K562 (cell line): Measurements from ENCODE around the gene GNS.

Experiments used
- BHLHE40 ChIP-seq: IDR thresholded peaks from 2 replicates; pipeline ENCODE4 v1.6.1; 2011; ENCODE audit warnings: low read length, improper control_type of control experiment
- JUN ChIP-seq, 2 experiments: sonication (generic) in 1 of 2; formaldehyde crosslinking in 1 of 2; IDR thresholded peaks; 2 replicates each; pipeline versions ENCODE4 v1.6.1 to v1.8.0; 2012 to 2022; ENCODE audit warnings: borderline replicate concordance in 2 of 2, mild to moderate bottlenecking in 2 of 2, improper control_type of control experiment in 1 of 2, low read depth in 1 of 2, low read length in 1 of 2, missing genetic modification reagents in 1 of 2
- JUNB ChIP-seq: fragments of 450-650 bp; formaldehyde crosslinking; conservative IDR thresholded peaks from 2 replicates; pipeline ENCODE4 v1.4.0; 2020; ENCODE audit warnings: mild to moderate bottlenecking
- TAF1 ChIP-seq: IDR thresholded peaks from 2 replicates; pipeline ENCODE4 v1.6.1; 2011; ENCODE audit warnings: mild to moderate bottlenecking, low read length, moderate library complexity; ENCODE audit not compliant: insufficient read depth, control insufficient read depth, severe bottlenecking; ENCODE audit errors: extremely low read depth
- ZNF212 ChIP-seq: fragments of 450-650 bp; formaldehyde crosslinking; IDR thresholded peaks from 2 replicates; pipeline ENCODE4 v1.4.0; 2020; ENCODE audit warnings: mild to moderate bottlenecking
- TF ChIP-seq, protein P1 (sequence below), 3 experiments: IDR thresholded peaks in 2 of 3; conservative IDR thresholded peaks in 1 of 3; 2 replicates each; pipeline ENCODE4 v1.5.1; 2011 to 2012; ENCODE audit warnings: low read length in 3 of 3, mild to moderate bottlenecking in 3 of 3, control low read depth in 2 of 3, improper control_type of control experiment in 1 of 3, inconsistent platforms in 1 of 3, low read depth in 1 of 3, mixed read lengths in 1 of 3, moderate library complexity in 1 of 3; ENCODE audit not compliant: insufficient read depth in 2 of 3

GRCh38 chr12:64759035-64759894 lies at the start of gene GNS:
- TF ChIP-seq, protein P1, sequence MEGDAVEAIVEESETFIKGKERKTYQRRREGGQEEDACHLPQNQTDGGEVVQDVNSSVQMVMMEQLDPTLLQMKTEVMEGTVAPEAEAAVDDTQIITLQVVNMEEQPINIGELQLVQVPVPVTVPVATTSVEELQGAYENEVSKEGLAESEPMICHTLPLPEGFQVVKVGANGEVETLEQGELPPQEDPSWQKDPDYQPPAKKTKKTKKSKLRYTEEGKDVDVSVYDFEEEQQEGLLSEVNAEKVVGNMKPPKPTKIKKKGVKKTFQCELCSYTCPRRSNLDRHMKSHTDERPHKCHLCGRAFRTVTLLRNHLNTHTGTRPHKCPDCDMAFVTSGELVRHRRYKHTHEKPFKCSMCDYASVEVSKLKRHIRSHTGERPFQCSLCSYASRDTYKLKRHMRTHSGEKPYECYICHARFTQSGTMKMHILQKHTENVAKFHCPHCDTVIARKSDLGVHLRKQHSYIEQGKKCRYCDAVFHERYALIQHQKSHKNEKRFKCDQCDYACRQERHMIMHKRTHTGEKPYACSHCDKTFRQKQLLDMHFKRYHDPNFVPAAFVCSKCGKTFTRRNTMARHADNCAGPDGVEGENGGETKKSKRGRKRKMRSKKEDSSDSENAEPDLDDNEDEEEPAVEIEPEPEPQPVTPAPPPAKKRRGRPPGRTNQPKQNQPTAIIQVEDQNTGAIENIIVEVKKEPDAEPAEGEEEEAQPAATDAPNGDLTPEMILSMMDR (IDR thresholded peaks at IDR 0.05 in 2 of 3, conservative IDR thresholded peaks at IDR 0.05 in 1 of 3; ENCODE audit: insufficient read depth in 2 of 3, low read depth in 1 of 3, low read length in 3 of 3) = no peak
- TF ChIP-seq JUN (IDR thresholded peaks at IDR 0.05; ENCODE audit: borderline replicate concordance, low read depth, low read length) (no peak), JUN (CRISPR knock-in tag; IDR thresholded peaks at IDR 0.05; ENCODE audit: borderline replicate concordance) (no peak), TAF1 (no peak), JUNB (CRISPR knock-in tag) (no peak), BHLHE40 (peak; percentile 99), ZNF212 (CRISPR knock-in tag) (no peak)
